Measurements from ENCODE around the gene FBL. TPM values are rescaled to one million over a fixed set of nuclear protein-coding genes. Genes with fewer than 3 reads are reported as not detected.
"Not testable (repeated sequence)": the region's sequence is repeated elsewhere in the genome, so short reads cannot be mapped to it uniquely, and the experiment has no call there.

Gene FBL
- total RNA-seq, 2 donors from 2014 or later: 52.7 to 103 TPM

DNA sequence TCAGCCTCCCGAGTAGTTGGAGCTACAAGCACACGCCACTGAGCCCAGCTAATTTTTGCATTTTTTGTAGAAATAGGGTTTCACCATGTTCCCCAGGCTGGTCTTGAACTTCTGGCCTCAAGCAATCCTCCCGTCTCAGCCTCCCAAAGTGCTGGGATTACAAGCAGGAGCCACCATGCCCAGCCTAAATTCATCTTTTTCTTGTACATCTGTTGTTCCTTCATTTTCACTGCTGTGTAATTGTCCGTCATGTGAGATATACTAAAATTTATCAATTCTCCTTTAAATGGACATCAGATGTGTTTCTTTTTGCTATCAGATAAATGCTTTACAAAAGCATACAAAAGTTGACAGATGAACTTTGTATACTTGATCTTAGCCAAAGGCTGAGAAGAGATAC is 35.1 kb downstream of the FBL start:
- DNase-seq (ENCODE audit: low spot score) (no peak), ATAC-seq (ENCODE audit: insufficient number of reproducible peaks, low FRiP score, low read depth) (no peak)
- no peaks in the 10 kb centered on the region for H3K9me3 ChIP-seq
- H3K27me3 ChIP-seq (replicated peaks; ENCODE audit: insufficient read depth): no peaks in the 10 kb centered on the region
- H3K4me3 ChIP-seq: no peak overlapping the region
- no peaks in the 10 kb centered on the region for H3K36me3 ChIP-seq
- TF ChIP-seq, protein P1, sequence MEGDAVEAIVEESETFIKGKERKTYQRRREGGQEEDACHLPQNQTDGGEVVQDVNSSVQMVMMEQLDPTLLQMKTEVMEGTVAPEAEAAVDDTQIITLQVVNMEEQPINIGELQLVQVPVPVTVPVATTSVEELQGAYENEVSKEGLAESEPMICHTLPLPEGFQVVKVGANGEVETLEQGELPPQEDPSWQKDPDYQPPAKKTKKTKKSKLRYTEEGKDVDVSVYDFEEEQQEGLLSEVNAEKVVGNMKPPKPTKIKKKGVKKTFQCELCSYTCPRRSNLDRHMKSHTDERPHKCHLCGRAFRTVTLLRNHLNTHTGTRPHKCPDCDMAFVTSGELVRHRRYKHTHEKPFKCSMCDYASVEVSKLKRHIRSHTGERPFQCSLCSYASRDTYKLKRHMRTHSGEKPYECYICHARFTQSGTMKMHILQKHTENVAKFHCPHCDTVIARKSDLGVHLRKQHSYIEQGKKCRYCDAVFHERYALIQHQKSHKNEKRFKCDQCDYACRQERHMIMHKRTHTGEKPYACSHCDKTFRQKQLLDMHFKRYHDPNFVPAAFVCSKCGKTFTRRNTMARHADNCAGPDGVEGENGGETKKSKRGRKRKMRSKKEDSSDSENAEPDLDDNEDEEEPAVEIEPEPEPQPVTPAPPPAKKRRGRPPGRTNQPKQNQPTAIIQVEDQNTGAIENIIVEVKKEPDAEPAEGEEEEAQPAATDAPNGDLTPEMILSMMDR (IDR thresholded peaks at IDR 0.05): no peak
- H3K4me1 ChIP-seq (ENCODE audit: control insufficient read depth in 1 of 2, low read depth in 2 of 2): no peaks in the 10 kb centered on the region
- no peak overlapping the region for H3K27ac ChIP-seq

DNA sequence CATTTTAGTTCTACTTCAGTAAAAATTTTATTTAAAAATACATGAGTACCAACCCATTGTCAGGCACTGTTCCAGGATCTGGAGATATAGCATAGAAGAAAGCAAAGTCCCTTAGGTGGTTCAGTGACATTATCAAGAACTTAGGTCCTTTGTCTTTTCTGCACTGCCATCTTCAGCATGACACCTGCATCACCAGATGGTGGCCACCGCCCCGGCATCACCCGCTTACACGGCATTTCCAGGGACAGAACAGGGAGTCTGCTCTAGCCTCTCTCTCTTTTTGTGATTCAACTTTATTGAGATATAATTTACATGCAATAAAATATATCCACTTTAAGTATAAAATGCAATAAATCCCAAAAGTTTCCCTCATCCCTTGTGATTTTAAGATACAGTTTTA is 35.8 kb downstream of the FBL start:
- no peaks in the 10 kb centered on the region for H3K36me3 ChIP-seq
- H3K27ac ChIP-seq: no peak overlapping the region
- H3K4me1 ChIP-seq (ENCODE audit: control insufficient read depth in 1 of 2, low read depth in 2 of 2): no peaks in the 10 kb centered on the region
- DNase-seq (ENCODE audit: low spot score): no peak
- no peaks in the 10 kb centered on the region for H3K27me3 ChIP-seq (replicated peaks; ENCODE audit: insufficient read depth)
- H3K9me3 ChIP-seq: no peaks in the 10 kb centered on the region
- TF ChIP-seq, protein P1 (IDR thresholded peaks at IDR 0.05): no peak
- no peak overlapping the region for H3K4me3 ChIP-seq
- ATAC-seq (ENCODE audit: insufficient number of reproducible peaks, low FRiP score, low read depth): no peak

DNA sequence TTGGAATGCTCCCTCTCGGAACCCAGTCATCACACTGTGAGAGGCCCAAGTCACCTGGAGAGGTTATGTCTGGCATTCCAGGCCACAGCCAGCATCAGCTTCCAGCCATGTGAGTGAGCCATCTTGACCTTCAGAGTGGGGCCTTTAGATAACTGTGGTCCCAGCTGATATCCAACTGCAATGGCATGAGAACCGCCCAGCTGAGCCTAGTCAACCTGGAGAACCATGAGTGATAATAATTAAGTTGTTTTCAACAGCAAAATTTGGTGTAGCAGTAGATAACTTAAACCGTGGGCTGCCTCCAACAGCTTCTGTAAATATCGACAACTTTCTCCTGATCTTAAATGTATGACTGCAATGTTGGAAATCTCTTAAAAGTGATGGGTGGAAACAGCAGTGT is 36.8 kb downstream of the FBL start:
- H3K4me1 ChIP-seq (ENCODE audit: control insufficient read depth in 1 of 2, low read depth in 2 of 2): no peaks in the 10 kb centered on the region
- TF ChIP-seq, protein P1 (IDR thresholded peaks at IDR 0.05): no peak
- no peak for DNase-seq (ENCODE audit: low spot score)
- H3K9me3 ChIP-seq: no peaks in the 10 kb centered on the region
- H3K4me3 ChIP-seq: no peak overlapping the region
- H3K27me3 ChIP-seq (replicated peaks; ENCODE audit: insufficient read depth): no peaks in the 10 kb centered on the region
- no peak overlapping the region for H3K27ac ChIP-seq
- H3K36me3 ChIP-seq: no peaks in the 10 kb centered on the region
- no peak for ATAC-seq (ENCODE audit: insufficient number of reproducible peaks, low FRiP score, low read depth)

DNA sequence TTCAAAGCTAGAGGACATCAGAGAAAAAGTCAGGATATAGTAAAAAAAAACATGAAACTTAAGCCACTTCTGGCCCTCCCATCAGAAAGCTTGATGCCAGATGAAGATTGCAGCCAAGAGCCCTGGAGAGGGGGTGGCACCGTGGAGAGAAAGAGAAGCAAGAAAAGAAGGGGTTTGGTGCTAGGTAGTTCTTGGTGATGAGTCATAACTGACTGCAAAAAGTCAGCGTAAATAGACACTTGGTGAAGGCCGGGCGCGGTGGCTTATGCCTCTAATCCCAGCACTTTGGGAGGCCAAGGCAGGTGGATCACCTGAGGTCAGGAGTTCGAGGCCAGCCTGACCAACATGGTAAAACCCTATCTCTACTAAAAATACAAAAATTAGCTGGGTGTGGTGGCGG is 37.5 kb downstream of the FBL start:
- DNase-seq (ENCODE audit: low spot score): not testable (repeated sequence)

DNA sequence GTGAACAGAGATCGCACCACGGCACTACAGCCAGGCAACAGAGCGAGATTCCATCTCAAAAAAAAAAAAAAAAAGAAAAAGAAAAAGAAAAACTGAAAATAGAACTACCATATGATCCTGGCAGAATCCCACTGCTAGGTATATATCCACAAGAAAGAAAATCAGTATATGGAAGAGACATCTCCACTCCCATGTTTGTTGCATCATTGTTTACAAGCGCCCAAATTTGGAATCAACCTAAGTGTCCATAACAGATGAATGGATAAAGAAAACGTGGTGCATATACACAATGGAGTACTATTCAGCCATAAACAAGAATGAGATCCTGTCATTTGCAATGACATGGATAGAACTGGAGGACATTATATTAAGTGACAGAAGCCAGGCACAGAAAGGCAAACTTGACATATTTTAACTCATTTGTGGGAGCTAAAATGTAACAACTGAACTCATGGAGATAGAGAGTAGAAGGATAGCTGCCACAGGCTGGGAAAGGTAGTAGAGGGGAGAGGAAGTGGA is 38.3 kb downstream of the FBL start:
- no peaks in the 10 kb centered on the region for H3K27me3 ChIP-seq (replicated peaks; ENCODE audit: insufficient read depth)
- no peak for ATAC-seq (ENCODE audit: insufficient number of reproducible peaks, low FRiP score, low read depth)
- no peak overlapping the region for H3K27ac ChIP-seq
- no peak for DNase-seq (ENCODE audit: low spot score)
- no peaks in the 10 kb centered on the region for H3K4me1 ChIP-seq (ENCODE audit: control insufficient read depth in 1 of 2, low read depth in 2 of 2)
- TF ChIP-seq, protein P1 (IDR thresholded peaks at IDR 0.05): no peak
- H3K4me3 ChIP-seq: no peak overlapping the region
- H3K36me3 ChIP-seq: no peaks in the 10 kb centered on the region
- no peaks in the 10 kb centered on the region for H3K9me3 ChIP-seq

More for the DNA sequence above, 37.5 kb downstream of the FBL start:
- not testable (repeated sequence) for ATAC-seq (ENCODE audit: insufficient number of reproducible peaks, low FRiP score, low read depth); H3K4me1 ChIP-seq (ENCODE audit: control insufficient read depth in 1 of 2, low read depth in 2 of 2); H3K4me3 ChIP-seq; H3K27ac ChIP-seq; H3K36me3 ChIP-seq; H3K27me3 ChIP-seq (replicated peaks; ENCODE audit: insufficient read depth); H3K9me3 ChIP-seq

GRCh38 chr19:39805104-39805503 is 41.1 kb downstream of the FBL start:
- no peak overlapping the region for H3K4me3 ChIP-seq
- DNase-seq (ENCODE audit: low spot score) (no peak), ATAC-seq (ENCODE audit: insufficient number of reproducible peaks, low FRiP score, low read depth) (no peak)
- H3K9me3 ChIP-seq: no peaks in the 10 kb centered on the region
- no peak overlapping the region for H3K27ac ChIP-seq
- TF ChIP-seq, protein P1 (IDR thresholded peaks at IDR 0.05): no peak
- no peaks in the 10 kb centered on the region for H3K27me3 ChIP-seq (replicated peaks; ENCODE audit: insufficient read depth)
- H3K36me3 ChIP-seq: no peaks in the 10 kb centered on the region
- no peaks in the 10 kb centered on the region for H3K4me1 ChIP-seq (ENCODE audit: control insufficient read depth in 1 of 2, low read depth in 2 of 2)
